Right atrium auricular region (tissue), 2 donors: Measurements from ENCODE around the gene RMND5A. TPM values are rescaled to one million over a fixed set of nuclear protein-coding genes. Genes with fewer than 3 reads are reported as not detected.
A peak's percentile ranks its signal among the peaks of the same experiment; 100 is the strongest.

Experiments
- DNase-seq: peaks from one replicate; pipeline ENCODE4 v3.0.0-alpha.2; 2019; ENCODE audit warnings: low spot score
- H3K27ac ChIP-seq, 2 donors: fragments of 200-600 bp; sonication (generic); 1 replicate in 1 of 2; 2 replicates in 1 of 2; pipeline ENCODE4 v1.5.1; 2016 to 2019
- H3K27me3 ChIP-seq, 2 donors: fragments of 200-600 bp; sonication (generic); one replicate each; pipeline versions ENCODE4 v1.5.1 to v1.6.0; 2017 to 2019
- H3K36me3 ChIP-seq: fragments of 200-600 bp; sonication (generic); one replicate; pipeline ENCODE4 v1.5.1; 2016
- H3K4me1 ChIP-seq, 2 donors: fragments of 200-600 bp; sonication (generic); one replicate each; pipeline versions ENCODE4 v1.5.1 to v1.6.0; 2017 to 2019
- H3K4me3 ChIP-seq, 2 donors: fragments of 200-600 bp; sonication (generic); 1 replicate in 1 of 2; 2 replicates in 1 of 2; pipeline ENCODE4 v1.5.1; 2017 to 2019; ENCODE audit warnings: mild to moderate bottlenecking in 1 of 2, moderate library complexity in 1 of 2
- H3K9me3 ChIP-seq, 2 donors: fragments of 200-600 bp; sonication (generic); one replicate each; pipeline ENCODE4 v1.5.1; 2019
- total RNA-seq, 2 donors: library from RNA; depleted of rRNA; stranded (reverse); fragments of >200 nt; gene quantifications; one replicate each; pipeline ENCODE4 v1.1.0, GENCODE V29; 2016
- TF ChIP-seq, protein P1 (sequence below), 2 donors: fragments of 200-600 bp; sonication (generic); IDR thresholded peaks; one replicate each; pipeline ENCODE4 v1.5.1; 2019; ENCODE audit warnings: antibody characterized with exemption in 2 of 2

The RMND5A gene
- total RNA-seq, 2 donors from 2014 or later: 71.0 to 76.6 TPM

GRCh38 chr2:86809481-86810121 lies 89.5 kb downstream of the RMND5A start:
- peak overlapping the region in 1 of 2 donors; percentile 3 for H3K4me3 ChIP-seq
- no peaks in the 10 kb centered on the region for H3K9me3 ChIP-seq
- peaks cover 0 to 7% of the 10 kb centered on the region in 2 donors for H3K27me3 ChIP-seq

DNA sequence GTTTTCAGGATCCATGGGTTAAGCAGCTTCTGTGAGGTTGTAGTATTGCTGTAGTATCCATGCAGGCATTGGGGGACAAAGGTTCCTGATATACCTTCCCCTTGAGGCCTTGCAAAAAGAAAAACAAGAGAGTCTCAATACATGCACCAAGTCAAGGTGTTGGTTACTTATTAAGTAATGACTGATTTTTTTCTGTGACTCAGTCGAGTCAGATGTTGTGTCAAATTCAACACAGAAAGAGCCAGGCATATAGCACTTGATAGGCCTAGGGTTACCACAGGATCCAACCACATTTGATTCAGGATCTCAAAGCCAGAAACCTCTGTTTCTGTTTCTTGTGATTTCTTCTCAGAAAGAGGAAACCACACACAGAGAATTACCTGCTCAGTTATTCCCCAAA lies 95.5 kb downstream of the RMND5A start:
- H3K4me1 ChIP-seq: no peaks in the 10 kb centered on the region
- no peaks in the 10 kb centered on the region for H3K36me3 ChIP-seq
- no peaks in the 10 kb centered on the region for H3K27me3 ChIP-seq
- H3K4me3 ChIP-seq: no peak overlapping the region
- DNase-seq: no peak
- TF ChIP-seq, protein P1, sequence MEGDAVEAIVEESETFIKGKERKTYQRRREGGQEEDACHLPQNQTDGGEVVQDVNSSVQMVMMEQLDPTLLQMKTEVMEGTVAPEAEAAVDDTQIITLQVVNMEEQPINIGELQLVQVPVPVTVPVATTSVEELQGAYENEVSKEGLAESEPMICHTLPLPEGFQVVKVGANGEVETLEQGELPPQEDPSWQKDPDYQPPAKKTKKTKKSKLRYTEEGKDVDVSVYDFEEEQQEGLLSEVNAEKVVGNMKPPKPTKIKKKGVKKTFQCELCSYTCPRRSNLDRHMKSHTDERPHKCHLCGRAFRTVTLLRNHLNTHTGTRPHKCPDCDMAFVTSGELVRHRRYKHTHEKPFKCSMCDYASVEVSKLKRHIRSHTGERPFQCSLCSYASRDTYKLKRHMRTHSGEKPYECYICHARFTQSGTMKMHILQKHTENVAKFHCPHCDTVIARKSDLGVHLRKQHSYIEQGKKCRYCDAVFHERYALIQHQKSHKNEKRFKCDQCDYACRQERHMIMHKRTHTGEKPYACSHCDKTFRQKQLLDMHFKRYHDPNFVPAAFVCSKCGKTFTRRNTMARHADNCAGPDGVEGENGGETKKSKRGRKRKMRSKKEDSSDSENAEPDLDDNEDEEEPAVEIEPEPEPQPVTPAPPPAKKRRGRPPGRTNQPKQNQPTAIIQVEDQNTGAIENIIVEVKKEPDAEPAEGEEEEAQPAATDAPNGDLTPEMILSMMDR (IDR thresholded peaks at IDR 0.05): no peak
- no peaks in the 10 kb centered on the region for H3K9me3 ChIP-seq
- H3K27ac ChIP-seq: no peak overlapping the region

More at GRCh38 chr2:86809481-86810121, 89.5 kb downstream of the RMND5A start:
- no peak overlapping the region for H3K27ac ChIP-seq
- no peaks in the 10 kb centered on the region for H3K36me3 ChIP-seq
- H3K4me1 ChIP-seq: peaks cover 0 to 28% of the 10 kb centered on the region in 2 donors
- DNase-seq: no peak
- TF ChIP-seq, protein P1 (IDR thresholded peaks at IDR 0.05): no peak

DNA sequence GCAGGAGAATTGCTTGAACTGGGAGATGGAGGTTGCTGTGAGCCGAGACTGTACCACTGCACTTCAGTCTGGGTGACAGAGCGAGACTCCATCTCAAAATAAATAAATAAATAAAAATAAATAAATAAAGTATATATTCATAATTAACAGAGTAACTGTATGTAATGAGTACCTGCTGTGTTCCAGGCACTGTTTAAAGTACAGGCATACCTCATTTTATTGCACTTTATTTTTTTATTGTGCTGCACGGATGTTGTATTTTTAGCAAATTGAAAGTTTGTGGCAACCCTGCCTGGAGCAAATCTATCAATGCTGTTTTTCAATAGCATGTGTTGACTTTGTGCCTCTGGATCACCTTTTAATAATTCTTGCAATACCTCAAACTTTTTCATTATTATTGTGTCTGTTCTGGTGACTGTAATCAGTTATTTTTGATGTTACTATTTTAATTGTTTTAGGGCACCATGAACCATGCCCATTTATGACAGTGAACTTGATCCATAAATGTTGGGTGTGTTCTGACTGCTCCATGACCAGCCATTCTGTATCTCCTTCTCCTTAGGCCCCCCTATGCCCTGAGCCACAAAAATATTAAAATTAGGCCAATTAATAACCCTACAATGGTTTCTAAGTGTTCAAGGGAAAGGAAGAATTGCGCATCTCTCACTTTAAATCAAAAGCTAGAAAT lies 98.2 kb downstream of the RMND5A start:
- TF ChIP-seq, protein P1 (IDR thresholded peaks at IDR 0.05): no peak
- Histone ChIP-seq H3K36me3 (no peaks in the 10 kb centered on the region), H3K27ac (no peak overlapping the region), H3K4me1 (no peaks in the 10 kb centered on the region), H3K4me3 (no peak overlapping the region), H3K9me3 (peaks cover 0 to 11% of the 10 kb centered on the region in 2 donors), H3K27me3 (no peaks in the 10 kb centered on the region)
- no peak for DNase-seq

DNA sequence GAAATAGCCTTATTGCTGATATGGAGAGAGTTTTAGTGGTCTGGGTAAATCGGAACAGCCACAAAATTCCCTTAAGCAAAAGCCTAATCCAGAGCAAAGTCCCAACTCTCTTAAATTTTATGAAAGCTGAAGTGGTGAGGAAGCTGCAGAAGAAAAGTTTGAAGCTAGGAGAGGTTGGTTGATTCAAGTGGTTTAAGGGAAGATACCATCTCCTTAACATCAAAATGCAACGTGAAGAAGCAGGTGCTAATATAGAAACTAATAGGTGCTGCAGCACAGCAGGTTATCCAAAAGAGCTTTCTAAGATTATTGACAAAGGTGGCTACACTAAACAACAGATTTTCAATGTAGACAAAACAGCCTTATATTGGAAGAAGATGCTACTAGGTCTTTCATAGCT lies 98.9 kb downstream of the RMND5A start:
- no peaks in the 10 kb centered on the region for H3K4me1 ChIP-seq
- H3K27ac ChIP-seq: no peak overlapping the region
- DNase-seq: no peak
- TF ChIP-seq, protein P1 (IDR thresholded peaks at IDR 0.05): no peak
- H3K4me3 ChIP-seq: no peak overlapping the region
- H3K27me3 ChIP-seq: no peaks in the 10 kb centered on the region
- peaks cover 0 to 11% of the 10 kb centered on the region in 2 donors for H3K9me3 ChIP-seq
- no peaks in the 10 kb centered on the region for H3K36me3 ChIP-seq

GRCh38 chr2:86821306-86821705 lies 101.2 kb downstream of the RMND5A start:
- no peak overlapping the region for H3K27ac ChIP-seq

More at GRCh38 chr2:86821306-86821705, 101.2 kb downstream of the RMND5A start:
- Histone ChIP-seq H3K9me3 (peaks cover 0 to 11% of the 10 kb centered on the region in 2 donors), H3K36me3 (no peaks in the 10 kb centered on the region), H3K4me3 (no peak overlapping the region), H3K4me1 (no peaks in the 10 kb centered on the region), H3K27me3 (no peaks in the 10 kb centered on the region)
- DNase-seq: no peak
- TF ChIP-seq, protein P1 (IDR thresholded peaks at IDR 0.05): no peak
